ENCODE data around the gene ELOVL6. TPM values are rescaled to one million over a fixed set of nuclear protein-coding genes. Genes with fewer than 3 reads are reported as not detected.
"Not testable (repeated sequence)": the region's sequence is repeated elsewhere in the genome, so short reads cannot be mapped to it uniquely, and the experiment has no call there.

ELOVL6 gene
- total and polyA plus RNA-seq, 7 experiments from 2014 or later: 0.13 to 32.9 (median 0.81) TPM

DNA sequence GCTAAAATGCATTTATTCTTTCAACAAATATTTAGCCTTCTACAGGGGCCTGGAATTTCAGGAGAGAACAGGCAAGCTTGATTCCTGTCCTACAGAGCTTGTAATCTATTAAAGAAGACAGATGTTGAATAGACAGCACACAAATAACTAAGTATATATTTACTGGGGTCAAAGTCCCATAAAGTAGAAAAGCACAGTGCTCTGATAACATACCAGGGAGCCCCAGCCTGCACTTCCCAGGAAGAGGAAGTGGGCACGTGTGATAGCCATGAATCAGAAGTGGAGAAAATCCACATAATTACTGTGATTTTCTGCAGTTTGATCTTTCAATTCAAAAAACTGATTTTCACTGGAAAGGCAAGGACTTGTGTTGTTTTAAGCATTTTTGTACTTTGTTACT, 156.7 kb downstream of the ELOVL6 start:
- no peaks in the 10 kb centered on the region for H3K4me1 ChIP-seq (ENCODE audit: control insufficient read depth in 2 of 2, insufficient read depth in 2 of 2, low read length in 2 of 2)
- H3K27ac Mint-ChIP-seq: no peak overlapping the region
- no peak overlapping the region for H3K4me3 ChIP-seq (ENCODE audit: low read length)
- DNase-seq: no peak
- CTCF ChIA-PET: no interaction called here
- no peaks in the 10 kb centered on the region for H3K9me3 Mint-ChIP-seq
- H3K4me1 Mint-ChIP-seq: peaks cover 0 to 5% (median 0%) of the 10 kb centered on the region in 7 donors
- no peaks in the 10 kb centered on the region for H3K9me3 ChIP-seq (ENCODE audit: control insufficient read depth in 2 of 3, low read length in 3 of 3)
- ATAC-seq: no peak
- peaks cover 18 to 35% (median 25%) of the 10 kb centered on the region in 5 donors for H3K27me3 Mint-ChIP-seq
- H3K27ac ChIP-seq (ENCODE audit: low read depth, low read length): no peak overlapping the region
- no peaks in the 10 kb centered on the region for H3K27me3 ChIP-seq (ENCODE audit: control insufficient read depth in 2 of 2, insufficient read depth in 2 of 2, low read length in 2 of 2)
- no peaks in the 10 kb centered on the region for H3K36me3 ChIP-seq (ENCODE audit: control insufficient read depth in 2 of 3, insufficient read depth in 3 of 3, low read length in 3 of 3)
- no peaks in the 10 kb centered on the region for H3K36me3 Mint-ChIP-seq
- intact Hi-C loops (cut with micrococcal nuclease): no loop called here
- POLR2A ChIA-PET: no interaction called here
- H3K4me3 Mint-ChIP-seq: no peak overlapping the region

DNA sequence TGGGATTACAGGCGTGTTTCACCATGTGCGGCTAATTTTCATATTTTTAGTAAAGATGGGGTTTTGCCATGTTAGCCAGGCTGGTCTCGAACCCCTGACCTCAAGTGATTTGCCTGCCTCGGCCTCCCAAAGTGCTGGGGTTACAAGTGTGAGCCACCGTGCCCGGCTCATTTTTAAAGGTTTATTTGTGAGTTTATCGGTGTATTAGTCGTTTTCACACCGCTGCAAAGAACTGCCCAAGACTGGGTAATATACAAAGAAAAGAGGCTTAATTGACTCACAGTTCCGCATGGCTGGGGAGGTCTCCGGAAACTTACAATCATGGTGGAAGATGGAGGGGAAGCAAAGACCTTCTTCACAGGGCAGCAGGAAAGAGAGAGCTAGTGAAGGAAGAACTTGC, 159.3 kb downstream of the ELOVL6 start:
- H3K9me3 Mint-ChIP-seq; H3K27ac Mint-ChIP-seq; POLR2A ChIA-PET; H3K36me3 ChIP-seq (ENCODE audit: control insufficient read depth in 2 of 3, insufficient read depth in 3 of 3, low read length in 3 of 3); H3K36me3 Mint-ChIP-seq; ATAC-seq; H3K4me3 ChIP-seq (ENCODE audit: low read length); H3K4me3 Mint-ChIP-seq; H3K4me1 ChIP-seq (ENCODE audit: control insufficient read depth in 2 of 2, insufficient read depth in 2 of 2, low read length in 2 of 2); H3K27ac ChIP-seq (ENCODE audit: low read depth, low read length); DNase-seq; H3K4me1 Mint-ChIP-seq; H3K27me3 ChIP-seq (ENCODE audit: control insufficient read depth in 2 of 2, insufficient read depth in 2 of 2, low read length in 2 of 2); H3K9me3 ChIP-seq (ENCODE audit: control insufficient read depth in 2 of 3, low read length in 3 of 3); intact Hi-C loops (cut with micrococcal nuclease): not testable (repeated sequence)
- CTCF ChIA-PET: interaction anchor here (1.0 kb wide), 1 partner anchor 18 kb away, joined by 3 read pairs; no protein-coding TSS in a partner anchor
- H3K27me3 Mint-ChIP-seq: peaks cover 35 to 53% (median 42%) of the 10 kb centered on the region in 5 donors

- Histone ChIP-seq H3K9me3 (ENCODE audit: control insufficient read depth in 2 of 3, low read length in 3 of 3) (no peaks in the 10 kb centered on the region), H3K4me3 (ENCODE audit: low read length) (no peak overlapping the region), H3K27me3 (ENCODE audit: control insufficient read depth in 2 of 2, insufficient read depth in 2 of 2, low read length in 2 of 2) (no peaks in the 10 kb centered on the region), H3K36me3 (ENCODE audit: control insufficient read depth in 2 of 3, insufficient read depth in 3 of 3, low read length in 3 of 3) (no peaks in the 10 kb centered on the region), H3K4me1 (ENCODE audit: control insufficient read depth in 2 of 2, insufficient read depth in 2 of 2, low read length in 2 of 2) (no peaks in the 10 kb centered on the region), H3K27ac (ENCODE audit: low read depth, low read length) (no peak overlapping the region)
- peaks cover 0 to 4% (median 0%) of the 10 kb centered on the region in 5 donors for H3K36me3 Mint-ChIP-seq
- H3K27ac Mint-ChIP-seq: no peak overlapping the region
- intact Hi-C loops (cut with micrococcal nuclease): no loop called here
- peak overlapping the region in 1 of 10 donors; percentile 6 for H3K4me3 Mint-ChIP-seq
- peak; percentile 58 for ATAC-seq
- peaks cover 0 to 13% (median 0%) of the 10 kb centered on the region in 7 donors for H3K4me1 Mint-ChIP-seq
- ChIA-PET POLR2A (no interaction called here), CTCF (no interaction called here)
- H3K27me3 Mint-ChIP-seq: peaks cover 38 to 64% (median 45%) of the 10 kb centered on the region in 5 donors
- no peak for DNase-seq
- peaks cover 0 to 5% (median 0%) of the 10 kb centered on the region in 11 donors for H3K9me3 Mint-ChIP-seq
Measured at GRCh38 chr4:110034026-110034393, 164.4 kb downstream of the ELOVL6 start.

DNA sequence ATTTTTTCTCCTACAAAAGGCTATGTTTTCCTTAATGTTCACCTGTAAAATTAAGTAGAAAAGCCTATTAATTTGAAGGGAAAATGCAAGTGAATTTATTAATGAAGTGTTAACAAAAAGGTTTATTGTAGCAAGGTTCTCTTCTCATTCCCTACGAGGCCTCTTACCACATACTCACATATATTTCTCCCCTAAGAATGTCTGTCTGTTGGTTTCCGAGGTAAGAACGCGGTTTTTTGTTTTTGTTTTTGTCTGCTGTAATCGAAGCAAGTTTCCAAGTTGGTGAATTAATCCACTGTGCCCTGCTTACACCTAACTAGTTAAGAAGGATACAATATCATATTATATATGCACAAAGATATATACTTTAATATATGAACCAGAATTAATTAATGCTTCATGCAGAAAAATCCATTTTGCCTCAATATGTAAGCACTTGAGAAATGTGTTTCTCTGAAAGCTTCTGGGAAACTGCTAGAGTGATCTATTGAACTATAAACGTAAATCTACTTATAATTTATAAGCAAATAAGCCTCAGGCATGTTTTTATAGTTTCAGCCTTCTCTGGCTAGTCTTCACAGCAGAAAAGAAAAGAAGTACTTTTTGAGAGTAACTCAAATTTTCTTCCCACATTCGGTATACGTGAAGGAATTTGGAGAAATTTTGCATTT, 164.9 kb downstream of the ELOVL6 start:
- ChIA-PET CTCF (no interaction called here), POLR2A (no interaction called here)
- H3K4me3 Mint-ChIP-seq: peak overlapping the region in 1 of 10 donors; percentile 6
- peaks cover 0 to 4% (median 0%) of the 10 kb centered on the region in 5 donors for H3K36me3 Mint-ChIP-seq
- Histone ChIP-seq H3K27ac (ENCODE audit: low read depth, low read length) (no peak overlapping the region), H3K36me3 (ENCODE audit: control insufficient read depth in 2 of 3, insufficient read depth in 3 of 3, low read length in 3 of 3) (no peaks in the 10 kb centered on the region), H3K4me3 (ENCODE audit: low read length) (no peak overlapping the region), H3K9me3 (ENCODE audit: control insufficient read depth in 2 of 3, low read length in 3 of 3) (no peaks in the 10 kb centered on the region), H3K27me3 (ENCODE audit: control insufficient read depth in 2 of 2, insufficient read depth in 2 of 2, low read length in 2 of 2) (no peaks in the 10 kb centered on the region), H3K4me1 (ENCODE audit: control insufficient read depth in 2 of 2, insufficient read depth in 2 of 2, low read length in 2 of 2) (no peaks in the 10 kb centered on the region)
- H3K27me3 Mint-ChIP-seq: peaks cover 36 to 65% (median 45%) of the 10 kb centered on the region in 5 donors
- H3K9me3 Mint-ChIP-seq: peaks cover 0 to 5% (median 0%) of the 10 kb centered on the region in 11 donors
- DNase-seq: no peak
- intact Hi-C loops (cut with micrococcal nuclease): no loop called here
- H3K4me1 Mint-ChIP-seq: peaks cover 0 to 13% (median 0%) of the 10 kb centered on the region in 7 donors
- ATAC-seq: no peak
- H3K27ac Mint-ChIP-seq: no peak overlapping the region

DNA sequence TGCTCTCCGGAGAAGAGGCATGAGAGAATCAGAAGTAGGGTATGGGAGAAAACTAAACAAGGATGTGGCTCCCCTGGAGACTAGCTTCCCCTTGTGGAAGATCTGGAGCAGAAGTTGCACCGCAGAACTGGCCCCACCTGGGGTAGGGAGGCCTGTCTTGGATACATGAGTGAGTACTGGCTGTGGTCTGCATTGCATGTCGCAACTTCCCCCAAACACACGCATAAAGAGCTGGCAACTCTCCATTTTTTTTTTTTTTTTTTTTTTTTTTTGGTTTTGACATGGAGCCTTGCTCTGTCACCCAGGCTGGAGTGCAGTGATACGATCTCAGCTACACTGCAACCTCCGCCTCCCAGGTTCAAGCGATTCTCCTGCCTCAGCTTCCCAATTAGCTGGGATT, 165.8 kb downstream of the ELOVL6 start:
- no peaks in the 10 kb centered on the region for H3K4me1 ChIP-seq (ENCODE audit: control insufficient read depth in 2 of 2, insufficient read depth in 2 of 2, low read length in 2 of 2)
- intact Hi-C loops (cut with micrococcal nuclease): no loop called here
- Mint-ChIP-seq H3K27ac (no peak overlapping the region), H3K4me3 (no peak overlapping the region), H3K4me1 (peaks cover 0 to 13% (median 0%) of the 10 kb centered on the region in 7 donors), H3K9me3 (peaks cover 0 to 5% (median 0%) of the 10 kb centered on the region in 11 donors), H3K36me3 (peaks cover 0 to 4% (median 0%) of the 10 kb centered on the region in 5 donors), H3K27me3 (peaks cover 33 to 59% (median 45%) of the 10 kb centered on the region in 5 donors)
- ChIA-PET CTCF (interaction anchor here (0.6 to 0.8 kb wide), 2 partner anchors 145 to 194 kb away, joined by 3 to 5 read pairs; no protein-coding TSS in a partner anchor), POLR2A (no interaction called here)
- H3K27me3 ChIP-seq (ENCODE audit: control insufficient read depth in 2 of 2, insufficient read depth in 2 of 2, low read length in 2 of 2): no peaks in the 10 kb centered on the region
- DNase-seq (no peak), ATAC-seq (peak; percentile 74)
- H3K9me3 ChIP-seq (ENCODE audit: control insufficient read depth in 2 of 3, low read length in 3 of 3): no peaks in the 10 kb centered on the region
- H3K36me3 ChIP-seq (ENCODE audit: control insufficient read depth in 2 of 3, insufficient read depth in 3 of 3, low read length in 3 of 3): no peaks in the 10 kb centered on the region
- H3K4me3 ChIP-seq (ENCODE audit: low read length): no peak overlapping the region
- no peak overlapping the region for H3K27ac ChIP-seq (ENCODE audit: low read depth, low read length)

- CTCF ChIA-PET: interaction anchor here (0.6 kb wide), 1 partner anchor 28 kb away, joined by 3 read pairs; no protein-coding TSS in a partner anchor
- POLR2A ChIA-PET: no interaction called here
- H3K27ac ChIP-seq (ENCODE audit: low read depth, low read length): no peak overlapping the region
- H3K4me1 ChIP-seq (ENCODE audit: control insufficient read depth in 2 of 2, insufficient read depth in 2 of 2, low read length in 2 of 2): no peaks in the 10 kb centered on the region
- DNase-seq: no peak
- intact Hi-C loops (cut with micrococcal nuclease): no loop called here
- Mint-ChIP-seq H3K27ac (no peak overlapping the region), H3K4me1 (no peaks in the 10 kb centered on the region), H3K27me3 (peaks cover 7 to 31% (median 18%) of the 10 kb centered on the region in 5 donors), H3K9me3 (peaks cover 0 to 5% (median 0%) of the 10 kb centered on the region in 11 donors), H3K4me3 (no peak overlapping the region), H3K36me3 (no peaks in the 10 kb centered on the region)
- no peaks in the 10 kb centered on the region for H3K27me3 ChIP-seq (ENCODE audit: control insufficient read depth in 2 of 2, insufficient read depth in 2 of 2, low read length in 2 of 2)
- no peaks in the 10 kb centered on the region for H3K9me3 ChIP-seq (ENCODE audit: control insufficient read depth in 2 of 3, low read length in 3 of 3)
- H3K36me3 ChIP-seq (ENCODE audit: control insufficient read depth in 2 of 3, insufficient read depth in 3 of 3, low read length in 3 of 3): no peaks in the 10 kb centered on the region
- no peak for ATAC-seq
- no peak overlapping the region for H3K4me3 ChIP-seq (ENCODE audit: low read length)
Measured at GRCh38 chr4:110025718-110026117, 172.7 kb downstream of the ELOVL6 start.

DNA sequence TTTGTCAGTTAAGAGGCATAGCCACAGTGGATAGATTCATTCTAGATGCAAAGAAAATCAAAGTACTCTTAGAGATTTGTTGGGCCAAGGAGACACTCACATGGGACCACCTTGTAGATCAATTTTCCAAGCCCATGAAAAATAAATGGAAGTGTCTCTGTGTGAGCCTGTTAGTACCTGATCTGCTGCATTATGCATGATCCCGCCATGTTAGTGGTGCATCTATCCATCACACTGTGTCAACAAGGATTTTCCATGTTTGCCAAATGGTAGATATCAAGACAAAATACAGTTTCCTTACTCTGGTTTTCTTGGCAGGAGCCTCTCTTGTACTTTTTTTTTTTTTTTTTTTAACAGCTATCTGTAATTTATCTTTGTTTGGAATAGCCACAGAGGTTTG, 173.4 kb downstream of the ELOVL6 start:
- intact Hi-C loops (cut with micrococcal nuclease): no loop called here
- H3K36me3 Mint-ChIP-seq: no peaks in the 10 kb centered on the region
- Histone ChIP-seq H3K27ac (ENCODE audit: low read depth, low read length) (no peak overlapping the region), H3K4me1 (ENCODE audit: control insufficient read depth in 2 of 2, insufficient read depth in 2 of 2, low read length in 2 of 2) (no peaks in the 10 kb centered on the region), H3K4me3 (ENCODE audit: low read length) (no peak overlapping the region), H3K36me3 (ENCODE audit: control insufficient read depth in 2 of 3, insufficient read depth in 3 of 3, low read length in 3 of 3) (no peaks in the 10 kb centered on the region), H3K27me3 (ENCODE audit: control insufficient read depth in 2 of 2, insufficient read depth in 2 of 2, low read length in 2 of 2) (no peaks in the 10 kb centered on the region), H3K9me3 (ENCODE audit: control insufficient read depth in 2 of 3, low read length in 3 of 3) (no peaks in the 10 kb centered on the region)
- H3K9me3 Mint-ChIP-seq: peaks cover 0 to 5% (median 0%) of the 10 kb centered on the region in 11 donors
- POLR2A ChIA-PET: no interaction called here
- CTCF ChIA-PET: interaction anchor here (0.6 kb wide), 1 partner anchor 27 kb away, joined by 3 read pairs; no protein-coding TSS in a partner anchor
- H3K4me3 Mint-ChIP-seq: no peak overlapping the region
- H3K27me3 Mint-ChIP-seq: peaks cover under 1 to 33% (median 11%) of the 10 kb centered on the region in 5 donors
- DNase-seq (no peak), ATAC-seq (no peak)
- H3K4me1 Mint-ChIP-seq: peaks cover 0 to 2% (median 0%) of the 10 kb centered on the region in 7 donors
- H3K27ac Mint-ChIP-seq: no peak overlapping the region

All from naive thymus-derived CD4-positive, alpha-beta T cell (primary cell).